ENCODE data around the gene CMSS1.

GRCh38 chr3:100069472-100069871 is 251.8 kb downstream of the CMSS1 start:
- TF ChIP-seq CTCF (IDR thresholded peaks at IDR 0.05) = no peak
- TF ChIP-seq POLR2A (IDR thresholded peaks at IDR 0.05) = no peak
